CD4-positive, alpha-beta T cell treated with Interleukin-2 at 100 ng/mL for 4 hours (primary cell): ENCODE results near the gene TRMT10A.
"Not testable (repeated sequence)": the region's sequence is repeated elsewhere in the genome, so short reads cannot be mapped to it uniquely, and the experiment has no call there.

Experiments
- DNase-seq: peaks from one replicate; pipeline ENCODE4 v3.0.0-alpha.2; 2020; ENCODE audit warnings: low spot score

Gene TRMT10A

DNA sequence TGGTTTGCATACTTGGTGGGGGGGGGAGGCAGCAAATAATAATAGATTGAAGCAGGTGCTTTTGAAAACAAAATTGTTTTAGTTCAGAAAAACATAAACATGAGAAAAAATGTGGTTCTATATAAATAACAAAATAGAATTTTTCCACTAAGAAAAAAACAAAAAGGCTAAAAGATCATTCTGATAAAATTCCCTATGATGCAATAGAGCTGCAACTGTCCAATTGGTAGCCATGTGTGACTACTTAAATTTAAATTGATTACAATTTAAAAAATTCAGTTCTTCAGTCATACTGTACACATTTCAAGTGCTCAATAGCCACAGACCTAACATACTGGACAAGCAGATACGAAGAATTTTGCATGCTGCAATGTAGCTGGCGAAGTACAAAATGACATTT, 11.0 kb downstream of the TRMT10A start:
- DNase-seq, result no peak

- DNase-seq, result no peak
Observed at GRCh38 chr4:99540277-99540939, 23.4 kb downstream of the TRMT10A start.

- DNase-seq, result no peak
Observed at GRCh38 chr4:99537674-99538073, 26.2 kb downstream of the TRMT10A start.

DNA sequence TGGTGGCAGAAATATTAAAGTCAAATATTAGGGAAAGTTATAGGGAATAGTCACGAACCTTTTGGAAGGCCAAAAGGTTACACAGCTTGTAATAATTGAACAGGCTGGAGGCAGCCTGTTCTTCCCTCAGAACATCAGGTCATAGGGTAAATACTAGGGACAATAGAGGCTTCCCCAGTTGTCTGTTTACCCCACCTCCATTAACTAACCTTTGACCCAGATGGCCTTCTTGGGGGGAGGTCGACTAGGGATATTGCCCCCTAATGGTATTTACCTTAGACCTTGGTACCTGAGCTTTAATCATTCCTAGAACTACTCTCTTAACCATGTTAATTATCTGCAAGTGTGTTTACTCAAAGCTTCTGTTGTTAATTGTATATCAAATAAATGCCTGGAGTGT, 27.0 kb downstream of the TRMT10A start:
- no peak for DNase-seq

GRCh38 chr4:99536271-99536670, 27.6 kb downstream of the TRMT10A start:
- DNase-seq, result no peak

DNA sequence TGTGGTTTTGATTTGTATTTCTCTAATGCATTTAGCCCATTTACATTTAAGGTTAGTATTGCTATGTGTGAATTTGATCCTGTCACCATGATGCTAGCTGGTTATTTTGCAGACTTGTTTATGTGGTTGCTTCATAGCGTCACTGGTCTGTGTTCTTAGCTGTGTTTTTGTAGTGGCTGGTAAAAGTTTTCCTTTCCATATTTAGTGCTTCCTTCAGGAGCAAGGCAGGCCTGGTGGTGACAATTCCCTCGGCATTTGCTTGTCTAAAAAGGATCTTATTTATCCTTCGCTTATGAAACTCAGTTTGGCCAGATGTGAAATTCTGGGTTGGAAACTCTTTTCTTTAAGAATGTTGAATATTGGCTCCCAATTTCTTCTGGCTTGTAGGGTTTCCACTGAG, 29.1 kb downstream of the TRMT10A start:
- not testable (repeated sequence) for DNase-seq

DNA sequence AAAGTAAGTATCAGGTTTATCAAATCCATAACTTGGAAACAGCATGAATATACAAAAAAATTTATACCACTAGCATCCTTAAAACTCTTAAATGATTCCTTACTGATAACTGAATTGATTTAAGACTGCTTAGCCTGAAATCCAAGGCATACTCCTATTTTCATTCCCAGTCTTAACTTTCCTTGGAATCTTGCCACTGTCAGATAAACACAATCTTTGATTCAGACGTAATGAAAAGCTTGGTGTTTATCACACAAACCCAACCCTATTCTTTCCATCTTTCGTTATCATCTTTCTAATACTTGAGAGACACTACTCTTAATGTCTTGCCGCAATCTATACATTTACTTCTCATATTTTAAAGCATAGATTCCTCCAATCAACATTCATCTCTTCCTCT, 33.9 kb downstream of the TRMT10A start:
- DNase-seq, result no peak

DNA sequence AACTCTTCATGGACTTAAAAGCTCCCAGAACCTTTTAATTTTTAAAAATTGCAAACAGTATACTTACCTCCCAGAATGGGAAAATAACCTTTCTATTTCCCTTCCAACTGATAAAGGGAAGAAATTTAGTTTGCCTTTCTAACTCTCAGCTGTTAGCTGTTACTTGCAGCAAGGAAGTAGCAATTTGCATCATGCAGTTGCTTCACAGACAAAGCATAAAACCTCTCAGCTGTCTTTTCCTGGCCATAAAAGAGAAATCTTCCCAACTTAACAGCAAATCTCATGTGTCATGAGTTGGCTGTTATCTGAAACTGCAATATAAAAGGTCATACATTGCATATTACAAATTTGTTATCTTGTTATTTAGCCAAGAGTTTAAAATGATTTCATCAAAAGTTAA, 34.6 kb downstream of the TRMT10A start:
- no peak for DNase-seq

DNA sequence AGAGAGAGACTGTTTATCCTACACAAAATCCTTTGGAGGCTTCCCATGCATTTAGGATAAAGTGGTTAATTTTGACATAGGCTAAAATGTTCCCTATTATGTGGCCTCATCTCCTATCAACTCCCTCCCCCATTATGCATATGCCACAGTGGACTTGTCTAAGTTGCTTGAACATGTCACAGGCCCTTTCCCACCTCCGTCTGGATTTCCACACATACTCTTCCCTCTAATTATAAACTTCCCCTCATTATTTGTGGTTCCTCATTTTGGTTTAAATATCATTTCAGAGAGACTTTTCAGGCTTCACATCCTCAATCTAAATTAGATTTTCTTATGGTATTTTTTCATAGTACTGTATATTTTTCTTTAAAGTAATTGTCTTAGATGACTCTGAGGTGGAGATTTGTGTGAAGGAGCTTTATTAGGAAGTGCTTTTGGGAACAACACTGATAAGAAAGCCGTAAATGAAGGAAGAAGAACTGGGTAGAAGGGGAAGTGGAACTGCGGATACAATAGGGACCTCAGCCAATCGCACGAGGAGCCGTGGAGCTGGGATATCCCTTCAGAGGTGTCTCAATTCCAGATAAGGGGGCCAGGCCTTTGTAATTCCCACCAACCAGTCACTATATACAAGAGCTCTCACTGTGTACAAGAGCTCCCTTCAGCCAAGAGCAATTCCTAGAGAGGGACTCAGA, 45.1 kb downstream of the TRMT10A start:
- no peak for DNase-seq

- no peak for DNase-seq
Observed at GRCh38 chr4:99510721-99511120, 53.1 kb downstream of the TRMT10A start, which contains the start of gene C4orf17. Gene C4orf17, plus strand, starts transcription at chr4:99511021. Its CDS starts 2,061 bp downstream, at chr4:99513082.

- peak; percentile 55 for DNase-seq
Observed at GRCh38 chr4:99507762-99508161, 56.1 kb downstream of the TRMT10A start.

DNA sequence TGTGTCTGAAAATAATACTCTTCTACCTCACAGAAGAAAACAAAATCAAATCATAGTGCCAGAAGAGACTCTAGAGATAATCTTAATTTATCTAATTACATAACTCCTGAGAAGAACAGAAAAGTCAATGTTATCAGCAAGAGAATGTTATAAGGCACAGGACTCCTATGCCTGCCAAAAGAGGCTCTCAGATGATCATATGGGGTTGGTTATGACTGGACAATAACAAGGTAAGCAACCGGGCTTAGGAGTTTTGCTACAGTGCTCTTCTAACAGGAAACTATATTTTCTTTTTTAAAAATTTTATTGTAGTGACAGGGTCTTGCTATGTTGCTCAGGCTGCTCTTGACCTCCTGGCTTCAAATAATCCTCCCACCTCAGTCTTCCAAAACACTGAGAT, 56.5 kb downstream of the TRMT10A start:
- no peak for DNase-seq

DNA sequence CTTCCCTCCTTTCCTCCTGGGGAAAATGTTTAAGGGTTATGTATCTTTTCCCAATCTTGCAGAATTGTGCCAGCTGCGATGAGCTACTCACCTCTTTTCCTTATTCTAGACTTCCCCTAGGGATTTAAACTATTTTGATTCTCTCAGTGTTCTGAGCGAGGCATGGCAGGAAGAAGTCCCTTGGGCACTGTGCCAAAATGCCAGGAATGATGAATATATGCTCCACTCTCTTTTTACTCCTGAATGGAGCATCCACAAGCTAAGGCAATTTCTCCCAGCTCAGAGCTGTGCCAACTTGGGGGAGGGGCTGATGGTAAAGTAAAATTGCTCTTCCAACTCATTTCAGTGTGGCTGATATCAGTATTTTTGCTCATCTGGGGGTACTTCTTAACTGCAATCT, 57.1 kb downstream of the TRMT10A start:
- no peak for DNase-seq

GRCh38 chr4:99504804-99505502, 58.9 kb downstream of the TRMT10A start:
- DNase-seq, result no peak
